GM18907 (cell line): ENCODE measurements around the gene CELA1.

Experiments used
- ATAC-seq: cut with Tn5 transposase; IDR thresholded peaks from one replicate; pipeline ENCODE4 v1.9.1; 2021; ENCODE audit warnings: mild to moderate bottlenecking, moderate library complexity; ENCODE audit not compliant: unreplicated experiment

Gene CELA1

DNA sequence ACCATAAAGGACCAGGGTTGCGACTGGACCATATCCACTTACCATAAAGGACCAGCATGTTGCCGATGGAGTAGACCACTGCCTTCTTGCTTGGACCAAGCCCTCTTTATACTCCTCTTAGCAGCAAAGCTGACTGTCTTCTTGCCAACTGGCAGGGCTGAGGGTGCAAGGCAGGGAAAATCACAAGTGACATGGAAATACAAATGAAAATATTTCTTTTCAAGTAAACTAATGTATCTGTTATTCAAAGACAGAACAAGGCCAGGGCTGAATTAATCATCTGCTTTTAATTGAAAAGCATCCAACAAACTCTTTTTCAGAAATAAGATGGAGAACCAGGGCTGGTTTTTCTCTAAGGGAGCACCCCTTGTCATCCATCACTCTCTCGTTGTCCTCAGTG is at the start of gene CELA1:
TSS of gene CELA1 (minus strand) at position 99 of the 400 bp plus-strand sequence. CDS start at position 58, 41 bp downstream.
- no peak for ATAC-seq

DNA sequence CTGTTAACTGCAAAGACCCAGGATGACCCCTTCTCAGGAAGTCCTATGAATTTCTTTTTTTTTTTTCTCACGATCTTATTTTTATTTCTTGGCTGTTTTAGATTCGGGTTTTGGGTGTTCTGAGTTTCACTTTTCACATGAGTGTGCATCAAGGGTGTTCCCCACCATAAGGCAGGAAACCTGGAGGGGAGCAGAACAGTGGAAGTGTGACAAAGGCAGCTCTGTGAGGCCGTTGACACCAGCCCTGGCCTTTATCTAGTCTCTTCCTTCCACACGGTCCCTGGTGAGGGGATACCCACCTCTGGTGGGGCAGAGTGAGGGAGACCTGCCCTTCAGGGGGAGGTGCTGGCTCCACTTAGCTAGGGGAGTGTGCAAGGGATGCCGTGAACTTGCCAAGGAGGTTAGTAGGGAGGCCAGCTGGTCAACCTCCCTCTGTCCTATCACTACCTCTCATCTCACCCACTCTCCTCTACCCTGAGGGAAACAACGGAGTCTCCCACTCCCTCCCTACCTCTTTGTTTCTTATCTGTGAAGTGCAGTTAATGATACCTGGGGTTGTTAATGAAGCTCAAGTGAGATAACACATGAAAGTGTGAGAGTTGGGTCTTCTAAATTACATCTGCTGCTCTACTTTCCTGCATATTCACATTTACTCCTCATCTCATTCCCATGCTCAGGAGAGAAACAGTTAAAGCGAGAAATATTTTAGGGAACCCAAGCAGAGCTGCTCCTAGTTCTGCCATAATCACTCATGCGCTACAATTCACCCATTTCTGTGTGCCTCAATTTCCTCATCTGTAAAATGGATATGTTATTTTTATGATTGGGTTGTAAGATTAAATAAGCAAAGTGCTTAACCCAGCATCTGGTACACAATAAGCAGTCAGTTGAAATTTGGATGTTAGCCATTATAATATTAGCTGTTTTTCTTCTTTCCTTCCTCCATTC is 49.1 kb upstream of the CELA1 start:
- peak; percentile 47 for ATAC-seq

DNA sequence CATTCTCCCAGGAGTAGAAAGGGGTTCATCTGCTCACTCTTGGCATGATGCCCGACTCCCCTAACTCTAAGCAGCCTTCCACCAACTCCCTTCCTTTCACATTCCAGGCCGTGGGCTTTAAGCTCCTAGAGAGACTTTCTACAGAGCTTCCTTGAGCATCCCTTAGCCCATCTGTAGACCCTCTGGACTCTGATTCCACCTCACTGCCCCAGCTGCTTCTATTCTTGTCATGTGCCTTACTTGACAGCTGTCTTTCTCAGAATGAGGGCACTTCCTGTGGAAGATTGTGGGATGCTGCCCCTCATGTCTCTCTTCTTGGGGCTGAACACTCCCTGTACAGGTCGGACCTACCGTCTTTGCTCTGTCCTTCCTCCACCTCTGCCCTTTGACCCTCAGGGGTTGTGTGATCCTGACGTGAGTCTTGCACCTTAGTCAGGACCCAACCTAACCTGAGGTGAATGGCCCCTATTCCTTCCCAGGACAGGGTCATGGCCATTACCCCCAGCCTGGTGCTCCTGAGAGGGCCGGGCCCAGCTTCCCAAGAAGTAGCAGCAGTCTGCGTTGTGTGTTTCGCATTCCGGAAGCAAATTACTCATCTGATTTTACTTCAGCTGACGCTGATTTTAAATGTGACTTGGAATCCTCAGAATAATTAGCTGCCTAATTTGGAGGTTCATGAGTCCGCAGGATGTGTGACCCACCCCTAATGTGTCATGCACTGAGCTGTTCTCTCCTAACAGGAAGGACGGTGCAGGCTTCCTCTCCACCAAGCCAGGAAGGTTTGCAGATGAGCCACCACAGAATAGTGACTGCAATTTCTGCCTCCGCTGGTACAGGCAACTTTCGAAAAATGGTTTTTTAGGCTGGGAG is 47.4 kb upstream of the CELA1 start:
- ATAC-seq = no peak

DNA sequence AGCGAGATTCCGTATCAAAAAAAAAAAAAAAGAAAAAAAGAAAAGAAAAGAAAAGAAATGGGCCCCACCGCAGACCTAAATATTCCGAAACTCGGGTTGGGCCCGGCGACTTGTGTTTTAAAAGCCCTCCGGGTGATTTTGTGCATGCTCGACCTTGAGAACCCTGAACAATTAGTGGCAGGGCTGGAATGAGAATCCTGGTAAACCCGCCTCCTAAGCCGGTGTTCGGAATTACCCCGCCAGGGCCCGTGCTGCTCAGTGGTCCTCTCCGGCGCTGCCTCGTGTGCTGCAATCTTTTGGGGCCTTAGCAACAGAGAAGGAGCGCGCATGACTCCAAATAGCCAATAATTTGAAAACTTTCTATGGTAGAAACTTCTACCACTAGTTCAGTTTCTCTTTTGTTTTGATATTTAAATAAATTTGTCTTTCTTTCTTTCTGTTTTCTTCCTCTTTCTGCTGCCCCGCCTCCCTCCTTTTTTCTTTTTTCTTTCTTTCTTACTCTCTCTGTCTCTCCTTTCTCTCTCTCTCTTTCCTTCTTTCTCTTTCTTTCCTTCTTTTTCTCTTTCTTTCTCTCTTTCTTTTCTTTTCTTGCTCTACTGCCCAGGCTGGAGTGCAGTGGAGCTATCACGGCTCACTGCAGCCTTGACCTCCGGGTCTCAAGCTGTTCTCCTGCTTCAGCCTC is 46.2 kb upstream of the CELA1 start:
- peak; percentile 32 for ATAC-seq

DNA sequence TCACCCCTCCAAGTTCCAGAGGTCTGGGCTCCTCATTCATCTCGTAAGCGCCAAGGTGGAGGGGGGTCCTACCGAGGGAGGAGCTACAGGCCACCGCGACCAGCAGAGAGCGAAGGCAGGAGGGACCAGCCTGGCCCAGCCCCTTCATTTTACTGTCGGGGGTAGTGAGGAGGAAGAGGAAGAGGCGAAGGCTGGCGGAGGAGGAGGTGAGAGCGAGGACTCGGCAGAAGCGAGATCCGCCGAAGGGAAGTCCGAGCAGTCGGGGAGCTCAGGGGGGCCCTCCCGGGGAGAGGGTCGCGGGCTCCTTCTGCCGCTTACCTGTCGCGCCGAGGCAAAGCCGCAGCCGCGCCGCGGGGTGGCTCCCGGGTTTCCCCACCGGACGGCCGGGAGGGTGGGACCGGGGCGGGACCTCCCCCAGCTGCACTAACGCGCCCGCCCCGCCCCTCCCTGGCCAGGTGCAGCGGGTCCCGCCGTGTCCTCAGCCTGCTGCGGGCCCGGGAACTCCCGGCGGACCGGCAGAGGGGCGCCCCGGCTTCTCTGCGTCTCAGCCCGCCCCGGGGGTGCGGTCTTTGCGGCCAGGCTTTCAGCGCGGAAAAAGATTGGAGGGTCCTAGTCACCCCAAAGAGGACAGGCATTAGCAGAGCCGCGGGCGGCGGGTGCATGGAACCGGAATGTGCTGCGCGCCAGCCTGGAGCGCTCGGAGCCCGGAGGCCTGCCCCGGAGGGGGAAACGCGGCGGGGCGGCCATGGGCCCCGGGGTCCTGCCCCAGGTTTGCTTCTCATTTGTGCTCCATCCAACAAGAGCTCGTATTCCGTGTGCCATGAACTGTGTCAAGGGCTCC is 45.0 kb upstream of the CELA1 start, which contains the start of gene GALNT6:
TSS of gene GALNT6 (minus strand) at position 124 of the 841 bp plus-strand sequence. CDS start 11,625 bp downstream, outside the sequence.
- ATAC-seq = peak; percentile 51

DNA sequence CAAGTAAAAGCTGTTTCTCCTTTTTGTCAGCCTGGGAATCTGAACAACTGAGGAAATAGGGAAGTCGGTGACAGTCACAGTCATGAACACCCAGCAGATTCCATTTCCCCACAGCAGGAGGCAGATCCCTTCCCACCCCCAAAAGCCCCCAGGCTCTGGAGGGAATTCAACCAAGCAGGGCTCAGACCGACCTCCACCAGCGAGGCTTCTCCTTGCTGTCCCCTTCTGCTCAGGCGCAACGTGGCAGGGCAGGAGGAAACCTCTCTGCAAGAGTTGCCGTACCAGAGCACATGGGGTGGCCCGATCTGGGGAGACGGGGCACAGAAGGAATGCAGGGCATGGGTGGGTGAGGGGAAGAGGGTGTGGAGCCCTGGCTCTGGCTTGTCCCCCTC is 44.4 kb upstream of the CELA1 start:
- ATAC-seq = no peak

DNA sequence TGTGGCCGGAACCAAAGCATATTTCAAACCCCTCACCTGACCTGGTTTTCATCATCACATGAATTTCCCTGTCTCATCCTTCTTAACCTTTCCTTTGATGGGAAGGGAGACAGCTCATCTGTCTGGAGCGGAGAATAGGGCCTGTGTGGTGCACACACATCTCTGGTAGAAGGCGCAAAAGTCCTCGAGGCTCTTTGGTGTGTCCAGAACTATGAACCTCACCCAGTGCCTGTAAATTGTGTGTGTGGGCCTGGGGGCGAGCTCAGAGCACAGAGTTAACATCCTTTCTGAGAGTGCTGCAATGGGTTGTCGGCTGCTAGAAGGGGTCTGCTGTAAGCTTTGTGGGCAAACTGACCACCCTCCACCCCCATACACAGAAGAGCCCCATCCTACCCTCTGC is 44.0 kb upstream of the CELA1 start:
- ATAC-seq = no peak

DNA sequence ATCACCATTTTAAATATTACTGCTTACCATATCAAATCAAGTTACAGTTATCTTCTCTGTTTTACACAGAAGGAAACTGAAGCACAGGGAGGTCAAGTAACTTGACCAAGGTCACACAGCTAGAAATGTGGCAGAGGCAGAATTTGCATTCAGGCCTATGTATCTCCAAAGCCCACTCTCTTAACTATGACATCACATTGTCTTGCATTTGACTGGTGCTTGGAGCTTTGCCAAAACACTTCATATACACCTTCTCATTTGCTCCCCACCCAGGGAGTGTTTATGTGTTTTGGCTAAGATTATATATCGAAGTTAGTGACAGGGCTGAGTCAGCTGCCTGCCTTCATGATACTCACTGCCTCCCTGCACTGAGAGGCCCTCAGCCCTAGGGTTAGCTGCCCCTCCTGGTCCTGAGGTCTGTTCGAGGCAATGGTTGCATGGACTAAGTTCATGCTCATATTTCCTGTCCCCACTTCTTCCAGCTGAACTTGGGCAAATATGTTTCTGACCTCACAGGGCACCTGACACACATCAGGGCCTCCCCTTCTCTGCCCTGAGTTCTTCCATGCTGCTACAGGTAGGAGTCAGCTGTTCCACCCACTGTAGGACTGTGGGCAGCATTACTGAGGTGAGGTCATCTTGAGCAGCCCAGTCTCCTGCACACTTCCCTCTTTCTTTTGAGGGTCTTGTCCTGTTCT is 43.0 kb upstream of the CELA1 start:
- no peak for ATAC-seq

DNA sequence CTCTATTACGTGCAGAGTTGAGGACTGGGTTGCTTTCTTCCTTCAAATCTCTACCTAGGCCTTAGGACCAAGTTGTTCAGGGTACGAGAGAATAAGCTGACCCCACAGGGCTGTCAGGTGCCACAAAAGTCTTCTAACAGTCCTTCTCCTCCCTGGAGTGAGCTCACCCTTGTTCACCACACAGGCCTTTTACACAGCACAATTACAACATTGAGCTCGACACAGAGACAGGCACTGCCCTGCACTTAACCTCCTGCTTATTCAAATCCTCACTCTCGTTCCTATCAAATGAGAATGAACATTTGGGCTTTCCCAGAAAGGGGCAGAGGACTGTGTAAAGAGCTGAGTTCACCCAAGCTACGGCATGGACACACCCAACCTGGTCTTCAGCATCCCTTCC is 42.4 kb upstream of the CELA1 start:
- no peak for ATAC-seq

DNA sequence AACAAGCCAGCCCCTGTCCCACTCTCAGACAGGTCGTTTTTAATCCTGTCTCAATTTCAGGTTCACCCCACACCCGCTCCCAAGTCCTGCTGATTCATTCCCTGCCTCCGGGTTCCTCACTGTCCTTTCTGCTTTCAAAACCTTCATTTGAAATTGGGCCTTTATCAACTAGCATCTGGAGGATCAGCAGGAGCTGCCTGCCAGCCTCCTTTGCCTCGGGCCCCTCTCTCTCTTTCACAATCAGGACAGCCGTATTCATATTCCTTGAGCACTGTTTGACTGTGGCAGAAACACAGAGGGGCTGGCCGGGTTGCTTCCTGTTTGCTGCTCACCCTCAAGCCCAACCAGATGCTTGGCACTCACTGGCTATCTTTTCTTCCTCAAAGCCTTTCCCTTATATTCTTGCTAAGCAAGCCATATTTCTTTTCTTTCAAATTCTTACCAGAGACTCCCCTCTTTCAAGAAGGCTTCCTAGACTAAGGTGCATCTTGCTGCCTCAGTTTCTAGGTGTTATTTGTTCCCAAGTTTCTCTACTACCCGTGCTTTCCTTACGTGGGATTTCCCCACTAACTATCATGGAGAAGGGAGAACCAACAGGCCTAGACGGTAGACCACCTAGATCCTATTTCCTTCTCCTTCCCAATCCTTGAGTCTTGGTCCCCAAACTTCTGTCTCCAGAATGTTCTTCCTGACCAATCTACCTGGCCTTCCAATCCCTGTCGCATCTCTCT is 41.8 kb upstream of the CELA1 start:
- ATAC-seq = no peak

DNA sequence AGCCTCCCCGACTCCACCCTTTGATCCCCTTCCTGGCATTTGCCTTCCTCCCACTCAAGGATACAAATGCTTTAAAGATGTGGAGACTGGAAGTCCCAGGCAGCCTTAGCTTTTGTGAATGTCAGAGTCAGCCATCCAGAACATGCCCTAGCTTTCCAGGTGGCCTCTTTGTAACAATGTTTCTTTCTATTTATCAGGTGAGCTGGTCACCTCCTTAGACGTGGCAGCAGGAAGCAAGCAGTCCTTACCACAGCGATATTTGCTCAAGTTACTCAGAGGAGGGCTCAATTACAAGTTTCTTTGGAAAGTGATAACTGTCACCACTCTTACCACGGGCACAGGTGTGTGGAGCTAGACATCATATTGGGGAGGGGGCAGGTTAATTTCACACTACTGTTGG is 39.9 kb upstream of the CELA1 start:
- ATAC-seq = no peak

DNA sequence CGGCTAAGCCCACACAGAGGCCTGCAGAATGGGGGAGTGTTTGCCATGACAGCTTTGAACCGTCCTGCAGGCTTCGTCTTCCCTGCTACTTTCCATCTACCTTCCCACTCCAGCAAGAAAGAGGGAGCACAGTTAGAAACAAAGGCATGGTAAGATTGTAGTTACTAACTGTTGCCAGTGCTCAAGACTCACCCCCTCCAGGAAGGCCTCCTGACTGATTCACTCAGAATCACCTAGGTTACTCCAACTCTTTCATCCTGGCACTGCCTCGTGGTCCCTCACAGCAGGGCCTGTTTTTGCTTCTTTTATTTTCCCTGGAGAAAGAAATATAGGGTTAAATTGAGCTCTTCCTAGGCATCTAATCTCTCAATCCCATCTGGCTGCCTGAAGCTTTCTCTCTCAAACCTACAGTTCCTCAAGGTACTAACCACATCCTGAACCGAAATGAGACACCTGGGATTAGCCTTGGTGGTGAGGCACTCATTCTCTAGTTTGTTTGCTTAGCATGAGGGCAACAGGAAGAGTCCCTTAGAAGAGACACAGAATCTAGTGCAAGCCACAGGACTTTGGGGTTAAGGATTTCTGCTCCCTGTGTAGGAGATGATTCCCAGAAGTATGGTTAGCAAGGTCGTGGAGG is 36.9 kb upstream of the CELA1 start:
- ATAC-seq = no peak

DNA sequence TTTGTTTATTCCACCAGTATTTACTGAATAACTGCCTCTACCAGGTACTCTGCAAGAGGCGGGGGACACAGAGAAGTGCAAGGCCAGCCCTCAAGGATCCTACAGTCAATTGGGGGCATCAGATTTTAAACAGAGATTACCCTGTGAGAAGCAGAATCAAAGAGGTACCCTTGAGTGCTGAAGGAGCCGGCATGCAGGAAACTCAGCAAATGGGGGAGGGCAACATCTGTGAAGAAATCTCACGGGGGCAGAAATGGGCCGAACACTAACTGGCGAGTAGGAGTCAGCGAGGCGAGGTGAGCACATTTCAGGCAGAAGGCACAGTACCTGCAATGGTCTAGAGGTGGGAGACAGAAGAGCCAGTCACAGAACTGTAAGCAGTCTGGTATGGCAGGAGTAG is 35.7 kb upstream of the CELA1 start:
- no peak for ATAC-seq

DNA sequence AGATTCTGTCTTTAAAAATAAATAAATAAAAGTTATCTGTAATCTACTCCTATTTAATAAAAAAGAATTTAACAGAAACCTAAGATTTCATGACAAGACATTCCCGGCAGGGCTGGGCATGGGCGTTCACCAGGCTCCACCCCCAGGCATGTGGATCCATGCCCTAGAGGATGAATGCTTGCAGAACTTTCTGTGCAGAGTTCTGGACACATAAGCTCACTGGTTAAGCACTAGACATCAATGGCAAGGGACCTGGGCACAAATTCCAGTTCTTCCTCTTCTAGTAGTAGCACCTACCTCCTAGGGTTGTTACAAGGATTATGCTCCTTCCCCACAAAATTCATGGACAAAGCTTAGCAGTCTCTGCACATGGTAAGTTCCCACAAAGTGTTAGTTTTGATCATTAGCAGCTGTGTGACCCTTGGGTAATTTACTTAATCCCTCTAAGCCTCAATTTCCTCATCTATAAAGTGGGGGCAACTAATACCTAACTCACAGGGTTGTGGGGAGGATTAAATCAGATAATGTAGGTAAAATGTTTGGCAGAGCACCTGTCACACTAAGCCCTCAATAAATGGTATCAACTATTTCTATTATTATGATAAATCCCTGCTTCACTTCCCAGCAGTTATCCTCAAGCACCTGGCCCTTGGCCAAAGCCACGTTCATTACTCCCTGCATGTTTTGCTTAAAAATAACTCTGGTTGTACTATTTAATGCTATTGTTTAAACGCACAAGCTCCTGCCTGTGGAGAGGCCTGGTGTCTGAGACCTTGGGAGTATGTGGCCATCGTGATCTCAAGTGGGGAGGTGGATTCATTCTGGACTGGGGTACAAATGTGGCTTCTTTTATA is 35.0 kb upstream of the CELA1 start:
- no peak for ATAC-seq

DNA sequence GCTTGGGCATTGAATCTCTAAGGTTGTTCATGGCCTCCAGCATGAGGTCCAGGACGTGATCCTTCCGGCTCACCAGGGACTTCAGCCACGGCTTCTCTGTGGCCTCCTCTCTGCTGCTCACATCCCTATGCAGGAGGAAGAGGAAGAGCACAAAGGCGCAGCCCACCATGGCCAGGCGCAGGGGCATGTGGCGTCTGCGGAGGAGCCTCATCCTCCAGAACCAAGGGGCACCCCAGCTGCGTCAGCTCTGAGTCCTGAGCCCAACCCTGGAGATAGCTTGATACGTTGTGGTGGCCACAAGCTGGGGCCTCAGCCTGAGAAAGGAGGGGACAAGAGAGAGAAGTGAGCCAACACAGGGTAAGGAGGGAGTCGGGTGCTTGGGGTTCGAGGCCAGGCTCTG is 33.1 kb upstream of the CELA1 start:
- no peak for ATAC-seq

DNA sequence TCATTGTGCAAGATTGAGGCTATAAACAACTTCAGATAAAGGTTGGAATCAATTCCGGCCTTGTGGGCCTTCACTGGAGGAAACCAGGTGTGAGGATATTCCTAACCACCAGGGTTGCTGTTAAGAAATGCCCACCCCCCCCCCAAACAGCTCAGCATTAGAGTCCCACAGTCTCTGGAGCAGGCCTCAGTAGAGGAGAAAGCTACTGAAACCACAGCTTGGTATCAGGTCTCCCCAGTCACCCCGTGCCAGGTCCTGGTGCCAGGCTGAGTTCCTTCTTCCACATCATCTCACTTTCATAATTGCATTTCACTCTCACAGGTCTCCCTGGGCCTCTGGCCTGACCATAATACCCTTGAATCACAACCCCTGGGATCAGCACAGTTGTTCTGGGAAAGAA is 32.3 kb upstream of the CELA1 start:
- ATAC-seq = no peak
